ENCODE measurements around the gene MAPK4. TPM values are rescaled to one million over a fixed set of nuclear protein-coding genes. Genes with fewer than 3 reads are reported as not detected.

MAPK4 gene
- total RNA-seq, 1 donor from 2014 or later: 13.5 TPM

GRCh38 chr18:50623694-50624352 lies 63.9 kb downstream of the MAPK4 start:
- no peak for DNase-seq (ENCODE audit: low spot score)

GRCh38 chr18:50624981-50625380 lies 65.1 kb downstream of the MAPK4 start:
- no peak for DNase-seq (ENCODE audit: low spot score)

GRCh38 chr18:50626317-50626716 lies 66.4 kb downstream of the MAPK4 start:
- DNase-seq (ENCODE audit: low spot score): no peak

- DNase-seq (ENCODE audit: low spot score): no peak
These were observed 68.0 kb downstream of the MAPK4 start for GRCh38 chr18:50627594-50628532.

- DNase-seq (ENCODE audit: low spot score): no peak
These were observed 68.6 kb downstream of the MAPK4 start for GRCh38 chr18:50628533-50628905.

- DNase-seq (ENCODE audit: low spot score): no peak
These were observed 69.3 kb downstream of the MAPK4 start for GRCh38 chr18:50629148-50629631.

- DNase-seq (ENCODE audit: low spot score): no peak
These were observed 71.0 kb downstream of the MAPK4 start for GRCh38 chr18:50630895-50631294.

GRCh38 chr18:50632895-50633515 lies 73.1 kb downstream of the MAPK4 start:
- no peak for DNase-seq (ENCODE audit: low spot score)

- DNase-seq (ENCODE audit: low spot score): no peak
These were observed 74.1 kb downstream of the MAPK4 start for GRCh38 chr18:50633992-50634391.

GRCh38 chr18:50636366-50637057 lies 76.6 kb downstream of the MAPK4 start:
- DNase-seq (ENCODE audit: low spot score): no peak

GRCh38 chr18:50638016-50638883 lies 78.4 kb downstream of the MAPK4 start:
- DNase-seq (ENCODE audit: low spot score): no peak

- no peak for DNase-seq (ENCODE audit: low spot score)
These were observed 79.1 kb downstream of the MAPK4 start for GRCh38 chr18:50638884-50639420.

- no peak for DNase-seq (ENCODE audit: low spot score)
These were observed 79.8 kb downstream of the MAPK4 start for GRCh38 chr18:50639711-50640110.

GRCh38 chr18:50642439-50642838 lies 82.6 kb downstream of the MAPK4 start:
- no peak for DNase-seq (ENCODE audit: low spot score)

- no peak for DNase-seq (ENCODE audit: low spot score)
These were observed 84.3 kb downstream of the MAPK4 start for GRCh38 chr18:50644146-50644545.

- DNase-seq (ENCODE audit: low spot score): no peak
These were observed 84.9 kb downstream of the MAPK4 start for GRCh38 chr18:50644807-50645206.

GRCh38 chr18:50647237-50647636 lies 87.3 kb downstream of the MAPK4 start:
- DNase-seq (ENCODE audit: low spot score): peak; percentile 24

- no peak for DNase-seq (ENCODE audit: low spot score)
These were observed 87.9 kb downstream of the MAPK4 start for GRCh38 chr18:50647792-50648191.

GRCh38 chr18:50649821-50650220 lies 89.9 kb downstream of the MAPK4 start:
- DNase-seq (ENCODE audit: low spot score): peak; percentile 73

- no peak for DNase-seq (ENCODE audit: low spot score)
These were observed 91.4 kb downstream of the MAPK4 start for GRCh38 chr18:50651334-50651733.

Data from mucosa of gallbladder (tissue), 1 donor.